Neural cell (in vitro differentiated cells): ENCODE results near the gene SMAD7. TPM values are rescaled to one million over a fixed set of nuclear protein-coding genes. Genes with fewer than 3 reads are reported as not detected.

Experiments used
- H2AFZ ChIP-seq: fragments of 200-600, 300-800 bp; sonication (generic), shearing (Covaris generic); 2 replicates; pipeline ENCODE4 v1.6.0; 2014; ENCODE audit warnings: low read depth, mild to moderate bottlenecking, antibody characterized with exemption, low read length, moderate library complexity
- H3F3A ChIP-seq: fragments of 200-600 bp; shearing (Covaris generic); 2 replicates; pipeline ENCODE4 v1.6.1; 2016; ENCODE audit warnings: mild to moderate bottlenecking, moderate library complexity, mixed read lengths, antibody characterized with exemption, low read length; ENCODE audit not compliant: insufficient read depth, poor library complexity, severe bottlenecking
- H3K27ac ChIP-seq: fragments of 200-600, 300-800 bp; sonication (generic), shearing (Covaris generic); 2 replicates; pipeline ENCODE4 v1.5.1; 2014; ENCODE audit warnings: mild to moderate bottlenecking, low read length, moderate library complexity
- H3K27me3 ChIP-seq: fragments of 300-800, 200-600 bp; sonication (generic), shearing (Covaris generic); 2 replicates; pipeline ENCODE4 v1.6.0; 2014; ENCODE audit warnings: mild to moderate bottlenecking, low read depth, low read length, moderate library complexity; ENCODE audit not compliant: insufficient read depth
- H3K36me3 ChIP-seq: fragments of 300-800, 200-600 bp; sonication (generic), shearing (Covaris generic); 2 replicates; pipeline ENCODE4 v1.5.1; 2014; ENCODE audit warnings: mild to moderate bottlenecking, antibody characterized with exemption, low read length, moderate library complexity; ENCODE audit not compliant: insufficient read depth
- H3K4me2 ChIP-seq: fragments of 300-800, 200-600 bp; sonication (generic), shearing (Covaris generic); 2 replicates; pipeline ENCODE4 v1.6.0; 2014; ENCODE audit warnings: mild to moderate bottlenecking, low read length
- H3K4me3 ChIP-seq: fragments of 300-800, 200-600 bp; sonication (generic), shearing (Covaris generic); 2 replicates; pipeline ENCODE4 v1.5.1; 2014; ENCODE audit warnings: mild to moderate bottlenecking, low read length, moderate library complexity
- H3K79me2 ChIP-seq: fragments of 200-600 bp; shearing (Covaris generic); replicated peaks from 2 replicates; pipeline ENCODE4 v1.6.0; 2014; ENCODE audit warnings: mild to moderate bottlenecking, low read length, moderate library complexity; ENCODE audit not compliant: insufficient read depth
- H3K9ac ChIP-seq: fragments of 300-800, 200-600 bp; sonication (generic), shearing (Covaris generic); 2 replicates; pipeline ENCODE4 v1.6.1; 2016; ENCODE audit warnings: mild to moderate bottlenecking, low read length, mixed read lengths
- H3K9me2 ChIP-seq: fragments of 200-600 bp; shearing (Covaris generic); 2 replicates; pipeline ENCODE4 v1.6.1; 2016; ENCODE audit warnings: mild to moderate bottlenecking, low read length, mixed read lengths; ENCODE audit not compliant: insufficient read depth
- H3K9me3 ChIP-seq: fragments of 200-600, 300-800 bp; sonication (generic), shearing (Covaris generic); 2 replicates; pipeline ENCODE4 v1.6.1; 2016; ENCODE audit warnings: mild to moderate bottlenecking, mixed run types, low read length, moderate library complexity, mixed read lengths
- H4K20me1 ChIP-seq: fragments of 200-600 bp; shearing (Covaris generic); 2 replicates; pipeline ENCODE4 v1.6.1; 2016; ENCODE audit warnings: mild to moderate bottlenecking, mixed run types; ENCODE audit not compliant: insufficient read depth
- EP300 ChIP-seq: fragments of 450-650 bp; conservative IDR thresholded peaks from 2 replicates; pipeline ENCODE4 v1.6.1; 2014; ENCODE audit warnings: antibody characterized with exemption, mild to moderate bottlenecking, moderate library complexity; ENCODE audit not compliant: poor library complexity, severe bottlenecking
- EZH2 ChIP-seq: fragments of 200-600, 300-800 bp; shearing (Covaris generic), sonication (generic); IDR thresholded peaks from 2 replicates; pipeline ENCODE4 v1.6.1; 2014; ENCODE audit warnings: antibody characterized with exemption, low read length, borderline replicate concordance, mild to moderate bottlenecking; ENCODE audit not compliant: insufficient read depth, poor library complexity, severe bottlenecking
- MXI1 ChIP-seq: fragments of 450-650 bp; conservative IDR thresholded peaks from 2 replicates; pipeline ENCODE4 v1.6.1; 2014; ENCODE audit warnings: antibody characterized with exemption, mild to moderate bottlenecking; ENCODE audit not compliant: poor library complexity, severe bottlenecking
- POLR2AphosphoS5 ChIP-seq: IDR thresholded peaks from 2 replicates; pipeline ENCODE4 v1.6.1; 2012
- RAD21 ChIP-seq: fragments of 450-650 bp; conservative IDR thresholded peaks from 2 replicates; pipeline ENCODE4 v1.6.1; 2014; ENCODE audit warnings: antibody characterized with exemption, mild to moderate bottlenecking, moderate library complexity
- SMC3 ChIP-seq: fragments of 450-650 bp; conservative IDR thresholded peaks from 2 replicates; pipeline ENCODE4 v1.6.1; 2014; ENCODE audit warnings: antibody characterized with exemption, mild to moderate bottlenecking, moderate library complexity; ENCODE audit not compliant: poor library complexity
- TAF1 ChIP-seq: IDR thresholded peaks from 2 replicates; pipeline ENCODE4 v1.6.1; 2012; ENCODE audit warnings: low read depth
- polyA plus RNA-seq: library from polyadenylated mRNA; depleted of rRNA; stranded (reverse); fragments of >200 nt; gene quantifications from 2 replicates; pipeline ENCODE4 v1.2.3, GENCODE V29; 2014
- TF ChIP-seq, protein P1 (sequence below): IDR thresholded peaks from 2 replicates; pipeline ENCODE4 v1.6.1; 2012; ENCODE audit warnings: borderline replicate concordance
- TF ChIP-seq, protein P2 (sequence below): fragments of 450-650 bp; IDR thresholded peaks from 2 replicates; pipeline ENCODE4 v1.5.1; 2014; ENCODE audit warnings: antibody characterized with exemption, mild to moderate bottlenecking, moderate library complexity; ENCODE audit not compliant: poor library complexity, severe bottlenecking

The SMAD7 gene
- polyA plus RNA-seq, 1 donor from 2014 or later, result 3.8 TPM

DNA sequence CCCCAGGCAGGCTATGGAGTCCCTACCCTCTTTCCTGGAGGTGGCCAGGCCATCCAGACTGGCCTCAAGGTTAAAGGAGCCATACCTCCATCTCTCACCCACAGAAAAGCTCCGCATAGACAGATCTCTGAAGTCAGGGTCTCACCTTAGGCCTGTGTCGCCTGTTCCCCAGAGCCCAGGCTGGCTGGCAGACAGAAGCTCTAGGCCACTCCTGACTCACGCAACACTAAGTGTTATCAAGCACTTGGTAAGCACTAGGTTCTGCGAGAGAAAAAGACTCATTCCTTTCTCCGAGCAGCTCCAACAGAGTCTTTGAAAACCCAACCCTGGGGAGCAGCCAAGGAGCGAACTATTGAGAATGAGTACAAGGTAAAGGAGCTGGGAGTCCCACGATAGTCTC, 6.1 kb downstream of the SMAD7 start:
- H2AFZ ChIP-seq, result no peak overlapping the region
- no peaks in the 10 kb centered on the region for H3K9me3 ChIP-seq
- TF ChIP-seq POLR2AphosphoS5, result no peak
- TF ChIP-seq, protein P1, sequence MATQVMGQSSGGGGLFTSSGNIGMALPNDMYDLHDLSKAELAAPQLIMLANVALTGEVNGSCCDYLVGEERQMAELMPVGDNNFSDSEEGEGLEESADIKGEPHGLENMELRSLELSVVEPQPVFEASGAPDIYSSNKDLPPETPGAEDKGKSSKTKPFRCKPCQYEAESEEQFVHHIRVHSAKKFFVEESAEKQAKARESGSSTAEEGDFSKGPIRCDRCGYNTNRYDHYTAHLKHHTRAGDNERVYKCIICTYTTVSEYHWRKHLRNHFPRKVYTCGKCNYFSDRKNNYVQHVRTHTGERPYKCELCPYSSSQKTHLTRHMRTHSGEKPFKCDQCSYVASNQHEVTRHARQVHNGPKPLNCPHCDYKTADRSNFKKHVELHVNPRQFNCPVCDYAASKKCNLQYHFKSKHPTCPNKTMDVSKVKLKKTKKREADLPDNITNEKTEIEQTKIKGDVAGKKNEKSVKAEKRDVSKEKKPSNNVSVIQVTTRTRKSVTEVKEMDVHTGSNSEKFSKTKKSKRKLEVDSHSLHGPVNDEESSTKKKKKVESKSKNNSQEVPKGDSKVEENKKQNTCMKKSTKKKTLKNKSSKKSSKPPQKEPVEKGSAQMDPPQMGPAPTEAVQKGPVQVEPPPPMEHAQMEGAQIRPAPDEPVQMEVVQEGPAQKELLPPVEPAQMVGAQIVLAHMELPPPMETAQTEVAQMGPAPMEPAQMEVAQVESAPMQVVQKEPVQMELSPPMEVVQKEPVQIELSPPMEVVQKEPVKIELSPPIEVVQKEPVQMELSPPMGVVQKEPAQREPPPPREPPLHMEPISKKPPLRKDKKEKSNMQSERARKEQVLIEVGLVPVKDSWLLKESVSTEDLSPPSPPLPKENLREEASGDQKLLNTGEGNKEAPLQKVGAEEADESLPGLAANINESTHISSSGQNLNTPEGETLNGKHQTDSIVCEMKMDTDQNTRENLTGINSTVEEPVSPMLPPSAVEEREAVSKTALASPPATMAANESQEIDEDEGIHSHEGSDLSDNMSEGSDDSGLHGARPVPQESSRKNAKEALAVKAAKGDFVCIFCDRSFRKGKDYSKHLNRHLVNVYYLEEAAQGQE, result no peak
- TF ChIP-seq RAD21, result no peak
- TF ChIP-seq TAF1, result no peak
- H3K9ac ChIP-seq, result no peak overlapping the region
- H3K27me3 ChIP-seq, result peaks cover 10% of the 10 kb centered on the region
- no peaks in the 10 kb centered on the region for H4K20me1 ChIP-seq
- H3K79me2 ChIP-seq, result peaks cover 52% of the 10 kb centered on the region
- no peaks in the 10 kb centered on the region for H3K9me2 ChIP-seq
- H3F3A ChIP-seq, result peaks cover 4% of the 10 kb centered on the region
- no peaks in the 10 kb centered on the region for H3K36me3 ChIP-seq
- no peak overlapping the region for H3K4me3 ChIP-seq
- H3K27ac ChIP-seq, result no peak overlapping the region
- no peak overlapping the region for H3K4me2 ChIP-seq

DNA sequence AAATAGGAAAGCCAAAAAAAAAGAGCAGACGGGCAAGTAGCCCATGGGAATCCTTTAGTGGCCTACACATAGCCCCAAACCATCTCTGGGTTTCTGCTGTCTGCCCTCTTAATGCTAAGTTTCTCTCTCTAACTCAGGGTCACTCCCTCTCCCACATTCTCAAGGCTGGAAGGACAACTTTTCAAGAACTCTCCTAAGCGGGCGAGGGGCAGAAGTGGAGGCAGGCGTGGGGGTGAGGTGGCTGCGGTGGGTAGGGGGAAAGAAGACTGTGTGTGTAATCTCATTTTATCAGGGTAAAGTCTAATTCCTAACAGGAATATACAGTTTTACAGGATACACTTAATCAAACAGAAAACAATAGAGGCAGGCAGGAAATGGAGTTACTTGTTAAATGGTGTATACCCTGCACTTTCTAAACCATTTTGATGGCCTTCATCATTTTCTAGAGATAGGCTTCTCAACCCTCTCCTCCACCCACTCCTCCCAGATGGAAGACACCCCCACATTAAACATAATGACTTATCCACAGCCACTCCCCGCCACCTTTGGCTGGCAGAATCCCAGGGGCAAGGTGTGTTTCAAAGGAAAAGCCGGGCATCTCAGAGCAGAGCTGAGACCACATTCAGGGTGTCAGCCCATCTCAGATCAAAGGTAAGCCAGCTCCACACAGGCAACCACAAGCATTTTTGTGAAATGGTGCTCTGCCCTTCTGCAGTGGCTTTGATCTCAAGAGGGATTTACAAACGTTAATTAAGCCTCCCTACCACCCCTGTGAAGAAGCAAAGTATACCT, 6.8 kb downstream of the SMAD7 start:
- Histone ChIP-seq H3K9me2 (no peaks in the 10 kb centered on the region), H4K20me1 (no peaks in the 10 kb centered on the region), H3K36me3 (no peaks in the 10 kb centered on the region), H3K79me2 (peaks cover 45% of the 10 kb centered on the region), H3K9me3 (no peaks in the 10 kb centered on the region), H3K27ac (no peak overlapping the region), H3K4me3 (no peak overlapping the region), H3F3A (peaks cover 1% of the 10 kb centered on the region), H3K9ac (no peak overlapping the region), H3K4me2 (no peak overlapping the region), H3K27me3 (peaks cover 3% of the 10 kb centered on the region), H2AFZ (no peak overlapping the region)
- no peak for TF ChIP-seq MXI1
- no peak for TF ChIP-seq RAD21
- no peak for TF ChIP-seq SMC3
- TF ChIP-seq, protein P2, sequence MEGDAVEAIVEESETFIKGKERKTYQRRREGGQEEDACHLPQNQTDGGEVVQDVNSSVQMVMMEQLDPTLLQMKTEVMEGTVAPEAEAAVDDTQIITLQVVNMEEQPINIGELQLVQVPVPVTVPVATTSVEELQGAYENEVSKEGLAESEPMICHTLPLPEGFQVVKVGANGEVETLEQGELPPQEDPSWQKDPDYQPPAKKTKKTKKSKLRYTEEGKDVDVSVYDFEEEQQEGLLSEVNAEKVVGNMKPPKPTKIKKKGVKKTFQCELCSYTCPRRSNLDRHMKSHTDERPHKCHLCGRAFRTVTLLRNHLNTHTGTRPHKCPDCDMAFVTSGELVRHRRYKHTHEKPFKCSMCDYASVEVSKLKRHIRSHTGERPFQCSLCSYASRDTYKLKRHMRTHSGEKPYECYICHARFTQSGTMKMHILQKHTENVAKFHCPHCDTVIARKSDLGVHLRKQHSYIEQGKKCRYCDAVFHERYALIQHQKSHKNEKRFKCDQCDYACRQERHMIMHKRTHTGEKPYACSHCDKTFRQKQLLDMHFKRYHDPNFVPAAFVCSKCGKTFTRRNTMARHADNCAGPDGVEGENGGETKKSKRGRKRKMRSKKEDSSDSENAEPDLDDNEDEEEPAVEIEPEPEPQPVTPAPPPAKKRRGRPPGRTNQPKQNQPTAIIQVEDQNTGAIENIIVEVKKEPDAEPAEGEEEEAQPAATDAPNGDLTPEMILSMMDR, result no peak
- TF ChIP-seq EZH2, result no peak
- TF ChIP-seq TAF1, result no peak
- no peak for TF ChIP-seq POLR2AphosphoS5
- TF ChIP-seq, protein P1, result no peak
- TF ChIP-seq EP300, result no peak
